ENCODE measurements around the gene TSPAN15. TPM values are rescaled to one million over a fixed set of nuclear protein-coding genes. Genes with fewer than 3 reads are reported as not detected.

The TSPAN15 gene
- total and polyA plus RNA-seq, 2 donors (not counting 1 experiment from before 2014, with no cell fraction given) = 0.56 to 2.6 TPM

GRCh38 chr10:69455006-69455763, 3.9 kb downstream of the TSPAN15 start:
- no peak for DNase-seq (ENCODE audit: low read depth in 2 of 2)
- H4K20me1 ChIP-seq (ENCODE audit: control insufficient read depth, extremely low read depth, insufficient read depth, low read length) = no peaks in the 10 kb centered on the region
- H3K9me3 ChIP-seq (ENCODE audit: control insufficient read depth, insufficient read depth, low read depth, low read length) = no peaks in the 10 kb centered on the region
- H3K4me3 ChIP-seq (replicated peaks in 1 of 4; ENCODE audit: control extremely low read depth in 1 of 4, insufficient read depth in 1 of 4, low read depth in 3 of 4, low read length in 4 of 4) = no peak overlapping the region
- H3K4me1 ChIP-seq (ENCODE audit: control insufficient read depth, extremely low read depth, insufficient read depth, low read length) = no peaks in the 10 kb centered on the region
- H2AFZ ChIP-seq (ENCODE audit: low read length) = no peak overlapping the region
- H3K4me2 ChIP-seq (ENCODE audit: extremely low read depth, insufficient read depth, low read length) = no peak overlapping the region
- H3K9ac ChIP-seq (ENCODE audit: insufficient read depth, low read length) = no peak overlapping the region
- no peaks in the 10 kb centered on the region for H3K36me3 ChIP-seq (ENCODE audit: control insufficient read depth, insufficient read depth, low read length)
- H3K27me3 ChIP-seq (ENCODE audit: control insufficient read depth, insufficient read depth, low read length) = peaks cover 13% of the 10 kb centered on the region
- TF ChIP-seq EZH2 (IDR thresholded peaks at IDR 0.05; ENCODE audit: low read length, missing control alignments) = no peak
- no peak overlapping the region for H3K27ac ChIP-seq (ENCODE audit: insufficient read depth, low read length)
- no peaks in the 10 kb centered on the region for H3K79me2 ChIP-seq (ENCODE audit: control insufficient read depth, insufficient read depth, low read length)

GRCh38 chr10:69456880-69457693, 5.8 kb downstream of the TSPAN15 start:
- no peaks in the 10 kb centered on the region for H4K20me1 ChIP-seq (ENCODE audit: control insufficient read depth, extremely low read depth, insufficient read depth, low read length)
- no peaks in the 10 kb centered on the region for H3K4me1 ChIP-seq (ENCODE audit: control insufficient read depth, extremely low read depth, insufficient read depth, low read length)
- H2AFZ ChIP-seq (ENCODE audit: low read length) = no peak overlapping the region
- no peak overlapping the region for H3K4me2 ChIP-seq (ENCODE audit: extremely low read depth, insufficient read depth, low read length)
- DNase-seq (ENCODE audit: low read depth in 2 of 2) = peak in 1 of 2 donors; percentile 54
- H3K79me2 ChIP-seq (ENCODE audit: control insufficient read depth, insufficient read depth, low read length) = no peaks in the 10 kb centered on the region
- no peaks in the 10 kb centered on the region for H3K9me3 ChIP-seq (ENCODE audit: control insufficient read depth, insufficient read depth, low read depth, low read length)
- H3K27me3 ChIP-seq (ENCODE audit: control insufficient read depth, insufficient read depth, low read length) = peaks cover 6% of the 10 kb centered on the region
- no peaks in the 10 kb centered on the region for H3K36me3 ChIP-seq (ENCODE audit: control insufficient read depth, insufficient read depth, low read length)
- no peak for TF ChIP-seq CTCF (conservative IDR thresholded peaks at IDR 0.05 in 1 of 2, IDR thresholded peaks at IDR 0.05 in 1 of 2; ENCODE audit: low read depth in 1 of 2, low read length in 2 of 2)
- TF ChIP-seq EZH2 (IDR thresholded peaks at IDR 0.05; ENCODE audit: low read length, missing control alignments) = no peak
- no peak overlapping the region for H3K4me3 ChIP-seq (replicated peaks in 1 of 4; ENCODE audit: control extremely low read depth in 1 of 4, insufficient read depth in 1 of 4, low read depth in 3 of 4, low read length in 4 of 4)
- H3K9ac ChIP-seq (ENCODE audit: insufficient read depth, low read length) = no peak overlapping the region
- H3K27ac ChIP-seq (ENCODE audit: insufficient read depth, low read length) = no peak overlapping the region

- Histone ChIP-seq H2AFZ (ENCODE audit: low read length) (no peak overlapping the region), H3K4me1 (ENCODE audit: control insufficient read depth, extremely low read depth, insufficient read depth, low read length) (no peaks in the 10 kb centered on the region), H3K27me3 (ENCODE audit: control insufficient read depth, insufficient read depth, low read length) (peaks cover 2% of the 10 kb centered on the region), H4K20me1 (ENCODE audit: control insufficient read depth, extremely low read depth, insufficient read depth, low read length) (no peaks in the 10 kb centered on the region), H3K9me3 (ENCODE audit: control insufficient read depth, insufficient read depth, low read depth, low read length) (no peaks in the 10 kb centered on the region), H3K4me2 (ENCODE audit: extremely low read depth, insufficient read depth, low read length) (no peak overlapping the region), H3K4me3 (replicated peaks in 1 of 4; ENCODE audit: control extremely low read depth in 1 of 4, insufficient read depth in 1 of 4, low read depth in 3 of 4, low read length in 4 of 4) (no peak overlapping the region), H3K79me2 (ENCODE audit: control insufficient read depth, insufficient read depth, low read length) (no peaks in the 10 kb centered on the region), H3K9ac (ENCODE audit: insufficient read depth, low read length) (no peak overlapping the region), H3K36me3 (ENCODE audit: control insufficient read depth, insufficient read depth, low read length) (no peaks in the 10 kb centered on the region), H3K27ac (ENCODE audit: insufficient read depth, low read length) (no peak overlapping the region)
- TF ChIP-seq CTCF (conservative IDR thresholded peaks at IDR 0.05 in 1 of 2, IDR thresholded peaks at IDR 0.05 in 1 of 2; ENCODE audit: low read depth in 1 of 2, low read length in 2 of 2) = no peak
- no peak for TF ChIP-seq EZH2 (IDR thresholded peaks at IDR 0.05; ENCODE audit: low read length, missing control alignments)
- no peak for DNase-seq (ENCODE audit: low read depth in 2 of 2)
Observed at GRCh38 chr10:69457771-69458237, 6.5 kb downstream of the TSPAN15 start.
